HFFc6 (cell line): Measurements from ENCODE around the gene TSPAN18. TPM values are rescaled to one million over a fixed set of nuclear protein-coding genes. Genes with fewer than 3 reads are reported as not detected.

ENCODE experiments used
- DNase-seq: peaks from one replicate; pipeline ENCODE4 v3.0.0-alpha.2; 2018
- H3K27ac Mint-ChIP-seq: 2 replicates; pipeline ENCODE4 v1.8.0; 2020; ENCODE audit warnings: mild to moderate bottlenecking, mixed read lengths
- H3K27me3 Mint-ChIP-seq: 2 replicates; pipeline ENCODE4 v1.8.0; 2021; ENCODE audit warnings: mild to moderate bottlenecking, moderate library complexity, mixed read lengths; ENCODE audit not compliant: insufficient read depth
- H3K36me3 Mint-ChIP-seq: 2 replicates; pipeline ENCODE4 v1.8.0; 2021; ENCODE audit warnings: low read depth, mixed read lengths
- H3K4me1 Mint-ChIP-seq: 2 replicates; pipeline ENCODE4 v1.8.0; 2020; ENCODE audit warnings: low read depth, mixed read lengths
- H3K4me3 Mint-ChIP-seq: 2 replicates; pipeline ENCODE4 v1.8.0; 2020; ENCODE audit warnings: mild to moderate bottlenecking, moderate library complexity, mixed read lengths
- H3K9me3 Mint-ChIP-seq: 2 replicates; pipeline ENCODE4 v1.8.0; 2020; ENCODE audit warnings: mild to moderate bottlenecking, mixed read lengths
- CTCF ChIP-seq: fragments of 200-600 bp; sonication (generic); IDR thresholded peaks from 2 replicates; pipeline ENCODE4 v1.5.0; 2021; ENCODE audit warnings: antibody characterized with exemption, mild to moderate bottlenecking
- total RNA-seq, 6 experiments: library from RNA; stranded (reverse); fragmentation: NEBNext Ultra II Directional; extraction: Animal tissue kit (Norgen Biotek cat#: 25700); gene quantifications; 2 replicates in 1 of 6; 3 replicates in 5 of 6; pipeline ENCODE4 v1.2.3, GENCODE V29; 2021

TSPAN18 gene
- total RNA-seq, 6 experiments from 2014 or later: 0.09 TPM; not detected in 5

- no peak overlapping the region for H3K4me3 Mint-ChIP-seq
- TF ChIP-seq CTCF: no peak
- peaks cover 45% of the 10 kb centered on the region for H3K27me3 Mint-ChIP-seq
- no peak for DNase-seq
- no peaks in the 10 kb centered on the region for H3K4me1 Mint-ChIP-seq
- no peak overlapping the region for H3K27ac Mint-ChIP-seq
- H3K9me3 Mint-ChIP-seq: no peaks in the 10 kb centered on the region
- H3K36me3 Mint-ChIP-seq: no peaks in the 10 kb centered on the region
Measured at GRCh38 chr11:44784436-44784760, 57.6 kb downstream of the TSPAN18 start.

GRCh38 chr11:44784851-44785250 lies 58.1 kb downstream of the TSPAN18 start:
- no peak for TF ChIP-seq CTCF
- H3K9me3 Mint-ChIP-seq: no peaks in the 10 kb centered on the region
- no peaks in the 10 kb centered on the region for H3K4me1 Mint-ChIP-seq
- H3K27ac Mint-ChIP-seq: no peak overlapping the region
- H3K36me3 Mint-ChIP-seq: no peaks in the 10 kb centered on the region
- DNase-seq: no peak
- no peak overlapping the region for H3K4me3 Mint-ChIP-seq
- peaks cover 46% of the 10 kb centered on the region for H3K27me3 Mint-ChIP-seq

- H3K27ac Mint-ChIP-seq: no peak overlapping the region
- peaks cover 48% of the 10 kb centered on the region for H3K27me3 Mint-ChIP-seq
- no peaks in the 10 kb centered on the region for H3K4me1 Mint-ChIP-seq
- DNase-seq: no peak
- peak; percentile 40 for TF ChIP-seq CTCF
- no peaks in the 10 kb centered on the region for H3K36me3 Mint-ChIP-seq
- H3K4me3 Mint-ChIP-seq: no peak overlapping the region
- no peaks in the 10 kb centered on the region for H3K9me3 Mint-ChIP-seq
Measured at GRCh38 chr11:44785856-44786607, 59.3 kb downstream of the TSPAN18 start.

DNA sequence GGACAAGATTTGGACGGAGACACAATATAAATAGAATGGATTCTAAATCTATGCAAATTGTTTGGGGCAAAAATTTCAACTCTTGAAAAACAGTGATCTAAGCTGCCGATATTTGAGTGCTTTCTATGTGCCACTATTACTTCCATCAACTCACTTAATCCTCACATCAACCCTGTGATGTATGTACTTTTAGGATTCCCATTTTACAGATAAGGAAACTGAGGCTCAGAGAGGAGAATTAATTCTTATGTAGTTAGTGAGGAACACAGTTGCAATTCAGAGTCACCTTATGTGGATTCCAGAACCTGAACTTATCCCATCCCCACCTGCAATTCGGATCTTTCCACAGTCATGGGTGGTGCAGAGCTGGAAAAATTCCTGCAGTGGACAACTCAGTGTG lies 60.3 kb downstream of the TSPAN18 start:
- TF ChIP-seq CTCF: no peak
- no peaks in the 10 kb centered on the region for H3K4me1 Mint-ChIP-seq
- H3K27ac Mint-ChIP-seq: no peak overlapping the region
- H3K27me3 Mint-ChIP-seq: peaks cover 48% of the 10 kb centered on the region
- no peak overlapping the region for H3K4me3 Mint-ChIP-seq
- no peak for DNase-seq
- H3K36me3 Mint-ChIP-seq: no peaks in the 10 kb centered on the region
- H3K9me3 Mint-ChIP-seq: no peaks in the 10 kb centered on the region

DNA sequence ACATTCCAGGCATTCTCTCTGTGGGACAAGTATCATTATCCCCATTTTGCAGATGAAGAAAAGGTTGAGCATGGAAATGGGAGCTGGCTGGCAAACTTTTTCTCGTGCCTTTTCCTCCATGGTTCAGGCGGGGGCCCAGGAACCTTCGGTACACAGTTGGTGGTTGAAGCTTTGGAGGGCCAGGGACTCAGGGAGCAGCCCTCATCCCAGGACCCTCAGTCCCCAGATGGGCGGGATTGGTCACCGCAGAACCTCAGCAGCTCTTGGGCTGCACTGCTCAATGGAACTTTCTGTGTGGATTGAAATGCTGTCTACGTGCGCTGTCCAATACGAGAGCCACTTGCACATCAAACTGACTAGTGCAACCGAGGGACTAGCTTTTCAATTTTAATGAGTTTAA lies 61.2 kb downstream of the TSPAN18 start:
- Mint-ChIP-seq H3K4me1 (no peaks in the 10 kb centered on the region), H3K9me3 (no peaks in the 10 kb centered on the region), H3K27me3 (peaks cover 57% of the 10 kb centered on the region), H3K36me3 (no peaks in the 10 kb centered on the region), H3K4me3 (no peak overlapping the region), H3K27ac (no peak overlapping the region)
- no peak for DNase-seq
- TF ChIP-seq CTCF: no peak
